Esophagus mucosa (tissue), 1 donor: ENCODE measurements around the gene NTSR1. TPM values are rescaled to one million over a fixed set of nuclear protein-coding genes. Genes with fewer than 3 reads are reported as not detected.

Source experiments
- ATAC-seq: fragments of 200-7000 bp; cut with Tn5 transposase; one replicate; pipeline ENCODE4 v1.9.1; 2020
- total RNA-seq: library from RNA; stranded (reverse); gene quantifications from one replicate; pipeline ENCODE4 v1.2.4, GENCODE V29; 2023
- donor health status: DM: yes; HTN: yes; CAD: no.

Gene NTSR1
- total RNA-seq, 1 donor from 2014 or later = not detected

GRCh38 chr20:62694868-62695267 is 13.8 kb upstream of the NTSR1 start:
- ATAC-seq = no peak

DNA sequence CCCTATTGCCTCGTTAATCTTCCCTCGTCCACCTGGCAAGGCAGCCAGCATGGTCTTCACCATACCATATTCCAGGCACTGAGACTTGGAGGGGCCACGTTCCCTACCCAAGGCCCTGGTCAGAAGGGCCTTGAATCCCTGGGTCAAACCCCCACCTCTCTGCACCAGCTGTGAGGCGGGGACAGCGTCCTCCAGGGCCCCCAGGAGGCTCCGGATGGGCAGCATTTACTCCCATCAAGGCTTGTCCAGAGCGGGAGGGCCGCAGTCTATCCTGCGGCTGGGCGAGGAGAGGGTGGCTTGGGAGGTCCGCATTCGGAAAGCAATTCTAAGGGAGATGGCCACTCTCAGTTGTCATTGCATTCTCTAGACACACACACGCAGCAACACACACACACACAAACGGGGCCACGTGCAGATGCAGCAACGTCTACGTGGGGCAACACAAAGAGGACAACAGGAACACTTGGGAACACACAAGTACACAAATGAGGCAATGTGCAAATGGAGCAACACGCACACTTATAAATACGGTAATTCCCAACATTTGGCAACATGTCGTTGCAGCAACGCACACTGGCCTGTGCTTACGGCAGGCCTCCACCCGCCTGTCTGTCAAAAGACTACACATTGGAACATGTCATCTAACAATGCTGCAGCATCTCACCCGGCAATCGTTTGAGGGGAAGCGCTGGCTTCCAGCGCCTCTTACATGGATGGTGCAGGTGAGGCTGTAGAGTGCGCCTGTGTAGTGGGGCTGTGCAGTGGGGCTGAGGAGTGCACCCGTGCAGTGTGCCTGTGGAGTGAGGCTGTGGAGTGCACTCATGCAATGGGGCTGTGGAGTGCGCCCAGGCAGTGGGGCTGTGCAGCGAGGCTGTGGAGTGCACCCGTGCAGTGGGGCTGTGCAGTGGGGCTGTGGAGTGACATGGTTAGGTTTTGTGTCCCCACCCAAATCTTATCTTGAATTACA is 12.9 kb upstream of the NTSR1 start:
- no peak for ATAC-seq

DNA sequence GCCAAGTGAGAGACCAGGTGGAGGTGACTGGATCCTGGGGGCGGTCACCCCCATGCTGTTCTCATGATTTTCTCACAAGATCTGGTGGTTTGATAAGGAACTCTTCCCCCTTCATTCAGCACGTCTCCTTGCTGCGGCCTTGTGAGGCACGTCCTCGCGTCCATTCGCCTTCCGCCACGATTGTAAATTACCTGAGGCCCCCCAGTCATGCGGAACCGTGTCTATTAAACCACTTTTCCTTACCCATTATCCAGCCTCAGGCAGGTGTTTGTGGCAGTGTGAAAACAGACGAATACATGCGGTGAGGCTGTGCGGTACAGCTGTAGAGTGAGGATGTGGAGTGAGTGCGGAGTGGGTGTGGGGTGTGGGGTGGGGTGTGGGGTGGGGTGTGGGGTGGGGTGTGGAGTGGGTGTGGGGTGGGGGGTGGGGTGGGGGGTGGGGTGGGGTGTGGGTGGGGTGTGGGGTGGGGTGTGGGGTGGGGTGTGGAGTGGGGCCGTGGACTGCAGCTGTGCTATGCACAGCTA is 12.1 kb upstream of the NTSR1 start:
- no peak for ATAC-seq

GRCh38 chr20:62696989-62697388 is 11.6 kb upstream of the NTSR1 start:
- no peak for ATAC-seq

DNA sequence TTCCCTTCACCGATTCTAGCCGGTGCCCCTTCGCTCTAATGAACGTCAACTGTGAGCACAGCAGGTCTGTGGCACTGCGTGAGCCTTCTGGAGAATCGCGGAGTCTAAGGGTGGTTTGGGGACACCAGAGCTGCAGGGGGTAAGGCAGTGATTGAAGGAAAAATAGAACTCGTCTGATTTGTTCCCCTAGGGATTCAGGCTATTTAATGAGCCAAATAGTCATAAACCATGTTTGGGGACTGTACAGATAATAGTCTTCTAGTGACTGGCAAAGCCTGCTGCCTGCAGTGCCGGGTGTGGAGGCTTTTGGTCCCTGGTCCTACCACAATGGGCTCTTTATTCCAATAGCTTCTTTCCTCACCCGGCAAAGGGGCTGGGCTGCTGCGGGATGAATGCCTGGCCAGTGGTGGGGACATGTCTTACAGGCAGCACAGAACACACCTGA is 11.1 kb upstream of the NTSR1 start:
- no peak for ATAC-seq

DNA sequence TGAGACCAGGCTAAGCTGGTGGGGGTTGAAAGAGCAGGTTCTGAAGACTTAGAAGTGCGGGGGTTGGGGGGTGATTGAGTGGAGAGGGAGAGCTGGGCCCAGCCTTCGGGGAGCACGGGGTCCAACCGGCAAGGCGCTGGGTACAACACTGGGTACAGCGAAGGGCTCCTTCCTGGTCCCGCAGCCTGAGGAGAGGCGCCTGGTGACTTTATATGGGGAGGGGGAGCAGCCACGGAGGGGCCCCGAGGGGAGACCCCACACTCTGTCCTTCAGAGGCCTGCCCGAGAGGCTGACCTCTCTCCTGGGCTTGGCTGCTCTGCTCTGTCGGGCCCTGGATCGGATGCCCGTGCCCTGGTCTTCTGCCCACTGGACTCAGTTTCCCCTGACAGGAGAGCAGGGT is 10.4 kb upstream of the NTSR1 start:
- ATAC-seq = no peak

DNA sequence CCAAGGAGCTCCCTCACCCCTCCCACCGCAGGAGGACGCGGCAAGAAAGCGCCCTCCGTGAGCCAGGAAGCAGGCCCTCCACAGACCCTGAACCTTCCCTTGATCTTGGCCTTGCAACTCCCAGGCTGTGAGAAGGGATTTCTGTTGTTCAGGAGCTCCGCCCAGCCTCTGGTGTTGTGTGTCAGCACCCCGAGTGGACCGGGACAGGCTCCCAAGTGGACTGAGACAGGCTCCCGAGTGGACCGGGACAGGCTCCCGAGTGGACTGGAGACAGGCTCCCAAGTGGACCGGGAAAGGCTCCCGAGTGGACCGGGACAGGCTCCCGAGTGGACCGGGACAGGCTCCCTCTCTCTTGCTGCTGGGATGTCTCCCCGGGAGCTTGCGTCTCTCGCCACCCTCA is 9.3 kb upstream of the NTSR1 start:
- ATAC-seq = no peak

GRCh38 chr20:62699741-62700140 is 8.9 kb upstream of the NTSR1 start:
- ATAC-seq = no peak

DNA sequence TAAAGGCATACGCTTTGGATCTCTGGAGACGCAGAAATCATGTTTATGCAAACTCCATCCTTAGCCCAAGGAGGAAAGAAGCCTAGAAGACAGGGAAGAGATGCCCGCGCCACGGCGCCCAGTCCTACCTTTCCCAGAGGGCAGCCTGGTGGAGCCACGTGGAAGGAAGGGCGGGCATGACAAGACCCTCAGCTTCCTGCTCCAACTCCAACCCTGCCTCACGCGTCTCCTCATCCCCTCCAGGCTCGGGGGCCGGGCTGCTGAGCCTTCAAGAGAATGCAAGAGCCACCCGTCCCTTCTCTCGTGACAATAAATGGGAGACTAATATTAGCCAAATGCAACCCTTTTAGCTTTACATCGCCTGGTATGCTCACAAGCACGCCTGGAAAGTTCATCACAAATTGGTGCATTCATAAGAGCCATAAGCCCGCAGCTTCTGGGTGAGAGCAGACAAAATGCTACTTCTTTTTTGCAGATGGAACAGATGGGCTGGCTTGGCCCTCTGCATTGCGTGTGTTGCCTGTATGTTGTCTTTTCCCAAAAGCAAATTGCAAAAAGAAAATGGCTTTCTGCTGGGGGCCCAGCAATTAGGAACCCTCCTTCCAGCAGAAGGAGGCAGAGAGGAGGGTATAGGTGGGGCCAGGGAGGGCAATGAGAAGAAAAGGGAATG is 8.2 kb upstream of the NTSR1 start:
- ATAC-seq = no peak

DNA sequence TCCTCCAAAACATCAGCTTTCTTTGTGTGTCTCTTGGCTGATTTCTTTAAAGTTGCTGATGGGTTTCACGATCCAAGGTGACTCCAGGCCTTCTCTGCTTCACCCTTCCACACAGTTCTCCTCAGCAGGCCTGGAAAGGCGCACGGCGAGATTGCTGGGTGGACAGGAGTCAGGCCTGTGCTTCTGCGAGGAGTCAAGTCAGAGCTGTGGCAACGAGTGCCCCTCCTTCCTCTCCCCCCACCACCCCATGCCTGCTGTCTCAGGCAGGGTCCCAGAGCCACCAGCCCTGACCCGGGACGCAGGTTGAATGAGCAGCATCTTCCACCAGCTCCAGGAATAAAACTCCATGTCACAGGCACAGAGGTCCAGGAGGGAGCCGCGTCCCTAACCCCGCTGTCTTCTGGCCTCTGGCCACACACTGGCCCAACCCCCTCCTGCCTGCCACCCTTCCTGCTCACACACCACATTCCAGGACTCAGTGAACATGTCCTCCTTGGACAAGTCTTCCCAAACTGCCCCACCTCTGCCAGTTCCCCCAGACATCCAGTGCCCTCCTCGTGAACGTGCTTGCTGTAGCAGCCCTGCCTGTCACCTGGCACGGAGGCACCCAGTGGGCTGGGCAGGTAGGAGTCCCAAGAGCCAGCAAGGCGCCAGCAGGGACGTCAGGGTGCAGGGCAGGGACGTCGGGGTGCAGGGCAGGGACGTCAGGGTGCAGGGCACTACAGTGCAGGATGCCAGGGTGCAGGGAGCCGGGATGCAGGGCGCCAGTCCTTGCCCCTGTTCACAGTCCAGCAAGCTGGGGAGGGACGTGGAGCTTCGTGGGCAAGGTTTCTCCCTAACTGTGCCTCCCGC is 7.2 kb upstream of the NTSR1 start:
- no peak for ATAC-seq

- ATAC-seq = no peak
These were observed 6.7 kb upstream of the NTSR1 start for GRCh38 chr20:62702013-62702300.

DNA sequence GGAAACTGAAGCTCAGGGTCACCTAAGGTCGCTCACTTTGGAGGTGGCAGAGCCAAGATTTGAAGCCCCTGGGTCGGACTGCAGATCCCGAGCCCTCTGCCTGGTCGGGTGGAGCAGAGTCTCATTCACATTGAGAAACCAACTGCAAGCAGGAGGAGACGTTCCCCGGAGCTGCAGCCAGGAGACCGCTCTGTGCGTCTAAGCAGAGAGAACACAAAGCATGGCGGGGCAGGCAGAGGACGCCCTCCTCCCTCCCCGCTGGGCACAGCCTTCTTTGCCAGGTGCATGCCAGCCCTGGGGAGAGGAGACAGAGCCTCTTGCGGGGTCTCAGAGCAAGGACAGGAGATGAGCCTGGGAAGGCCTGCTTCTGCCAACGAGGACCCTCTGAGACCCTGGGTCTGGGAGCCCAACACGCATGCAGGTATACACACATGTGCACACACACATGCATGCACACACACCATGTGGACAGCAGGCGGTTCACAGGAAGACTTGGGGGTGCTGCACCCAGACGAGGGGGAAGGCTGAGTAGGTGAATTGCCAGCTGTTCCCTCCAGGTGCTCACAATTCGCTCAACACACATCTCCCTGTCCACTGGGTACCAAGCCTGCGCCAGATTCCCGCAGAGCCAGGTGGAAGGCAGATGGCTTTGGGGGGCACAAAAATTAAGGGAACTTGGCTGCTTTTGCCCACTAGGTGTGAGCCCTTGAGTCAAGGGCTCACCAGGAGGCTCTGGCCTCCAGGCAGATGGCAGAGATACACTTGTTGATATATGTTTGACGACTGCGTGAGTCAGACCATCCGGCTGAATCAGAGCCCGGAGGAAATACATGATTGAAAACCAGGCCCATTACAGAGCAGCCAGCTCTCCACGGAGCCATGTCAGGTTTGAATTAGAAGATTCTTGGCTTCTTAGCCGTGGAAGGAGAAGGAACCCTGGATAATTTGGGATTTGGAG is 5.5 kb upstream of the NTSR1 start:
- ATAC-seq = peak; percentile 79

GRCh38 chr20:62703853-62704228 is 4.8 kb upstream of the NTSR1 start:
- no peak for ATAC-seq

DNA sequence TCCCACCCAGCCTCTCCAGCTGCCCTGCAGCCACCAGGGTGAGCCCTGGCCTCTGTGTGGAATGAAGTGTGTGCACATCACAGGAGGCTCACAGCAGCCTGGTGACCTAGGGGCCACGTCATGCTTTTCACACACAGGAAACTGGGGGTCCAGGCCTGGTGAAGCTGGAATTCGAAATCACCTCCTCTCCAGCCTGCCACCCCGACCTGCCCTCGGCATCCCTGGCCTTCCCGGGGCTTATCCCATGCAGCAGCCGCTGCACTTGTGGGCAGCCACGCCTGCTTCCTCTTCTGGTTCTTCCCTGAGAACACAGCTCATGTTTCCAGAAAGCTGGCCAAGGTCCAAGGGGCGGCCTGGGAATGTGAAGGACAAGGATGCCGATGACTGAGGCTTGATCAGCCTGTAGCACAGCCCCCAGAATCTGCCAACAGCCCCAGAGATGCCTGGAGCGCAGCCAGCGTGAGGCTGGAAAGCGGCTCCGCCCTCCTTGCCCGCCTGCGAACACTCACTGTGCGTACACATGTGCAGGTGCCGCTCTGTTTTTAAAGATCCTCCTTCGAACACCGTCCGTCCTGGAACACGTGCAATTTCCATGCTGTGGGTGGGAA is 4.2 kb upstream of the NTSR1 start:
- peak; percentile 34 for ATAC-seq

GRCh38 chr20:62705627-62706026 is 3.0 kb upstream of the NTSR1 start:
- no peak for ATAC-seq

DNA sequence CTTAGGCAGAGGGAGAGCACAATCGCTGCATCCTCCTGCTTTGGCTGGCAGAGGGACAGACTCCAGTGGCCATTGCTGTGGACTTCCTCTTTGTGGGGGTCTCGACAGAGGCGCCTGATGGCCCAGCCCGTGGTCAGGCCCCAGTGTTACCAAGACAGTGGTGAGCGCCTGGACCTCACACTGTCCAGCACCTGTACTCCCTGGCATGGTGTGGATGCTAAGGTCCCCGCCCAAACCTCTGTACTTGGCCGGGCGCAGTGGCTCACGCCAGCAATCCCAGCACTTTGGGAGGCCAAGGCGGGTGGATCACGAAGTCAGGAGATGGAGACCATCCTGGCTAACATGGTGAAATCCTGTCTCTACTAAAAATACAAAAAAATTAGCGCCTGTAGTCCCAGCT is 2.3 kb upstream of the NTSR1 start:
- no peak for ATAC-seq

GRCh38 chr20:62706857-62707256 is 1.8 kb upstream of the NTSR1 start:
- ATAC-seq = no peak

DNA sequence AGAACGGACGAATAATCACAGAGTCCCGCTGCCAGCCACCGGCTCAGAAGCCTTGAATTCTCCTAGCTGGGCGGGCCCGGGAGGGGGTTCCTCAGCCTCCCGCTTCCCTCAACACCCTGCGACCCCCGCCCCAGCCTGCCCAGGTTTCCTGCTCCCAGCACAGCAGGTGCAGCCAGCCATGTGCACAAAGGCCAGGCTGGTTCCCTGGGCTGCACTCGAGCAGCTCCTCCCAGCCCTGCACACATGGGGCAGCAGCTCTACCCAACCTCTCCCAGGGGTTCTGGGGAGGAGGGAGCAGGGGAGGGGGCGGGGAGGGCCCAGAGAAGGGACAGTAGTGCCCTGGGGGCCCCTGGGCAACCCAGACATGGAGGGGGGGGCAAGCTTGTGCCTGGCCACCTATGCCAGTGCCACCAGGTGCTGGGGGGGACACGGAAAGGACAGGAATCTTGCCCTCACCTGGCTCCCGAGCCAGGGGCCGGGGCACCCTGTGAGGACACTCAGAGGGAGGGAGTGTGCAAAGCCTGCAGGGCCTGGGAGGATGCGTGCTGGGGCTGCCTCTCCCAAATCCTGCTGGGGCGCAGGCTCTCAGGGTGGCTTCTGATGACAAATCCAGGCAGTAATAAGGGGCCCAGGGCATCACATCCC is 1.2 kb upstream of the NTSR1 start:
- no peak for ATAC-seq

DNA sequence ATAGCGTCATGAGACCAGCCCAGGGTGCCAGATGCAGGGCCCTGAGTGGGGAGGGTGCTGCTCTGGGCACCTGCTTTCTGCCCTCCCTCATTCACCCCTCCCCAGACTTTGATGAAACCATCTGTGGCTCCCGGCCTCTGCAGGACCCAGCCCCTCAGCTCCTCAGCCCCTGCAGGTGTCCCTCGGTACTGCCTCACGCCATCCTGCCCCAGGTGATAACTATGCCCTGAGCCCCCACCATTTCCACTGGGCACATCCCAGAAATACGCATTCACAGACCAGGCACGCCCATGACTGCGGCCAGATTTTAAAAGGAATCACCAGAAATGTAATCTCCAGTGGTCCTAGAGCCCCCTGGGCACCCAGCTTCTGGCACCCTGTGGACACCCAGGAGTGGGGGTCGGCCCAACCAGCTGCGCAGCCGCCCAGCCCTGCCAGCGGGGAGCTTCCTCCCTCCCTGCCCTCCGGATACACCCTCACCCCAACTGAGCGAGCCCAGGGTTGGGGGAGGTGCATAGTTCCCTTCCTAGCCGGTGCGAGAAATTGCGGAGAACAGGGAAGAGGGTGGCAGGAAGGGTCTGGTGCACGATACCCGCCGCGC is 615 bp upstream of the NTSR1 start:
- ATAC-seq = no peak

DNA sequence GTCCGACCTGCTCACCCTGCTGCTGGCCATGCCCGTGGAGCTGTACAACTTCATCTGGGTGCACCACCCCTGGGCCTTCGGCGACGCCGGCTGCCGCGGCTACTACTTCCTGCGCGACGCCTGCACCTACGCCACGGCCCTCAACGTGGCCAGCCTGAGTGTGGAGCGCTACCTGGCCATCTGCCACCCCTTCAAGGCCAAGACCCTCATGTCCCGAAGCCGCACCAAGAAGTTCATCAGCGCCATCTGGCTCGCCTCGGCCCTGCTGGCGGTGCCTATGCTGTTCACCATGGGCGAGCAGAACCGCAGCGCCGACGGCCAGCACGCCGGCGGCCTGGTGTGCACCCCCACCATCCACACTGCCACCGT is 885 bp downstream of the NTSR1 start:
- ATAC-seq = no peak
